ENCODE results near the gene OR2W3. TPM values are rescaled to one million over a fixed set of nuclear protein-coding genes. Genes with fewer than 3 reads are reported as not detected.
"Not testable (repeated sequence)": the region's sequence is repeated elsewhere in the genome, so short reads cannot be mapped to it uniquely, and the experiment has no call there.

Gene OR2W3
- total RNA-seq, 4 donors from 2014 or later: 1.5 to 1.8 TPM; not detected in 2

GRCh38 chr1:247933989-247934388, 38.6 kb downstream of the OR2W3 start:
- H3K4me3 ChIP-seq: no peak overlapping the region
- H3K9me3 ChIP-seq: peaks cover 0 to 15% (median 6%) of the 10 kb centered on the region in 3 donors
- H3K27ac ChIP-seq: no peak overlapping the region
- TF ChIP-seq CTCF (IDR thresholded peaks at IDR 0.05) (no peak), POLR2A (IDR thresholded peaks at IDR 0.05) (no peak)
- H3K27me3 ChIP-seq: peaks cover 0 to 7% (median 0%) of the 10 kb centered on the region in 4 donors
- H3K36me3 ChIP-seq: no peaks in the 10 kb centered on the region
- H3K4me1 ChIP-seq: no peaks in the 10 kb centered on the region
- no peak for DNase-seq
- intact Hi-C loops (cut with DNase I): no loop called here
- 94 to 96% methylated on average over 8 of the region's 8 CpGs for WGBS, 2 donors

DNA sequence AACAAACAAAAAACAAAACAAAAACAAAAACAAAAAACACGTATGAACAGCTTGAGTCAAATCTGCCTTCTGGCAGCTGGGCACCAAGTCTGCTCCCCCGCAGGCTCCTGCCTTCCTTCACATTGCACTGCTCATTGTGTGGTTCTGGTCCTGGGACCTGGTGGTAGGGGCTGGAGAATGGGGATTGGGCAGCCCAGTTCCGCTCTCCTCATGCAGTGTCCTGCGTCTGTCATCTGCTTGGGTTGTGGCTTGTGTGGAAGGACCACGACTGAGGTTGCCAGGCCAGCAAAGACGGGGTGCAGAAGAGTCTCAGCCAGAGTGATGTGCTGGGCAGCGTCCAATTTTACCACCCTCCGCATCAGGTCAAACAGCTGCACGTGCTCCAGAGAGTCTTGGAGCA, 40.4 kb downstream of the OR2W3 start:
- intact Hi-C loops (cut with DNase I): no loop called here
- 56 to 85% methylated on average over 2 to 3 of the region's 9 CpGs for WGBS, 2 donors
- no peak overlapping the region for H3K27ac ChIP-seq
- peaks cover 0 to 15% (median 6%) of the 10 kb centered on the region in 3 donors for H3K9me3 ChIP-seq
- H3K27me3 ChIP-seq: peaks cover 0 to 7% (median 0%) of the 10 kb centered on the region in 4 donors
- no peak for TF ChIP-seq POLR2A (IDR thresholded peaks at IDR 0.05)
- no peak for TF ChIP-seq CTCF (IDR thresholded peaks at IDR 0.05)
- no peaks in the 10 kb centered on the region for H3K4me1 ChIP-seq
- DNase-seq: no peak
- H3K36me3 ChIP-seq: no peaks in the 10 kb centered on the region
- H3K4me3 ChIP-seq: no peak overlapping the region

GRCh38 chr1:247936415-247936814, 41.0 kb downstream of the OR2W3 start:
- TF ChIP-seq CTCF (IDR thresholded peaks at IDR 0.05) (no peak), POLR2A (IDR thresholded peaks at IDR 0.05) (no peak)
- H3K27ac ChIP-seq: no peak overlapping the region
- no peaks in the 10 kb centered on the region for H3K4me1 ChIP-seq
- no peak for DNase-seq
- WGBS, 2 donors: 92 to 96% methylated on average over 12 to 18 of the region's 18 CpGs
- no peak overlapping the region for H3K4me3 ChIP-seq
- H3K9me3 ChIP-seq: peaks cover 0 to 15% (median 6%) of the 10 kb centered on the region in 3 donors
- intact Hi-C loops (cut with DNase I): no loop called here
- peaks cover 0 to 7% (median 0%) of the 10 kb centered on the region in 4 donors for H3K27me3 ChIP-seq
- no peaks in the 10 kb centered on the region for H3K36me3 ChIP-seq

GRCh38 chr1:247936965-247937734, 41.8 kb downstream of the OR2W3 start:
- H3K36me3 ChIP-seq; intact Hi-C loops (cut with DNase I); H3K27ac ChIP-seq; H3K4me1 ChIP-seq; H3K27me3 ChIP-seq: not testable (repeated sequence)
- TF ChIP-seq CTCF (IDR thresholded peaks at IDR 0.05): peak in 5 of 6 experiments; percentile 20 to 87 (median 67)
- WGBS, 2 donors: 7 to 24% methylated on average over 3 to 4 of the region's 44 CpGs
- DNase-seq: peak; percentile 3
- H3K9me3 ChIP-seq: peaks cover 0 to 15% (median 6%) of the 10 kb centered on the region in 3 donors
- peak overlapping the region in 2 of 4 donors; percentile 27 to 67 for H3K4me3 ChIP-seq

DNA sequence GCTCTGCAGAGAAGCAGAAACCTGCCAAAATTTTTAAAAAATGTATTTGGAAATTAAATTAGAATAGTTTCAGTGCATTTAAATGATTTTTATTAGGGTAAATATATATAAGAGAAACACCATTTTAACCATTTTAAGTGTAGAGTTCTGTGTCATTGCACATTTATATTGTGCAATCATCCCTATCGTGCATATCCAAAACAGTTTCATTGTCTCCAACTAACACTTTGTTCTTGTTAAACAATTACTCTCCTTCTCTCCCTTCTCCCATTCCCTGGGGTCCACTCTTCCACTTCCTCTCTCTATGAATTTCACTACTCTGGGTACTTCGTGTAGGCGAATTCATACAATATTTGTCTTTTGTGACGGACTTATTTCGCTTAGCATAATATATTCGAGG, 47.2 kb downstream of the OR2W3 start:
- 80 to 84% methylated on average over 6 of the region's 6 CpGs for WGBS, 2 donors
- Histone ChIP-seq H3K36me3 (no peaks in the 10 kb centered on the region), H3K4me1 (no peaks in the 10 kb centered on the region), H3K4me3 (no peak overlapping the region), H3K27ac (no peak overlapping the region), H3K27me3 (no peaks in the 10 kb centered on the region), H3K9me3 (no peaks in the 10 kb centered on the region)
- no peak for DNase-seq
- TF ChIP-seq CTCF (IDR thresholded peaks at IDR 0.05) (no peak), POLR2A (IDR thresholded peaks at IDR 0.05) (no peak)
- intact Hi-C loops (cut with DNase I): no loop called here

Other genes with a start within 250 kb of the OR2W3 start
- gene OR13G1, start 215.8 kb upstream of the OR2W3 start, total RNA-seq: not detected
- not detected for gene OR6F1, start 178.9 kb upstream of the OR2W3 start, total RNA-seq
- not detected for gene OR14K1, start 157.0 kb upstream of the OR2W3 start, total RNA-seq
- not detected for gene OR14A2, start 147.4 kb upstream of the OR2W3 start, total RNA-seq
- gene OR1C1, start 135.0 kb upstream of the OR2W3 start, total RNA-seq: not detected
- not detected for gene OR14A16, start 71.5 kb upstream of the OR2W3 start, total RNA-seq
- not detected for gene OR11L1, start 53.7 kb upstream of the OR2W3 start, total RNA-seq
- 1 to 10 TPM in 1 of 4 donors, under 1 TPM in 2, not detected in 1; 0.19 to 6.5 (median 0.26) TPM for gene TRIM58, start 38.4 kb upstream of the OR2W3 start, total RNA-seq
- under 1 TPM in 1 of 4 donors, not detected in 3; 0.23 TPM for gene OR2T8, start 24.7 kb downstream of the OR2W3 start, total RNA-seq
- gene OR2AJ1, start 29.3 kb downstream of the OR2W3 start, total RNA-seq: not detected
- not detected for gene OR2L8, start 53.3 kb downstream of the OR2W3 start, total RNA-seq
- gene OR2AK2, start 69.6 kb downstream of the OR2W3 start, total RNA-seq: not detected
- gene OR2L5, start 118.1 kb downstream of the OR2W3 start, total RNA-seq: not detected
- not detected for gene OR2L2, start 134.5 kb downstream of the OR2W3 start, total RNA-seq
- not detected for gene OR2L3, start 151.2 kb downstream of the OR2W3 start, total RNA-seq
- not detected for gene OR2L13, start 199.6 kb downstream of the OR2W3 start, total RNA-seq
- not detected for gene OR2M5, start 249.6 kb downstream of the OR2W3 start, total RNA-seq

Measured in esophagus squamous epithelium (tissue), 5 donors.